ENCODE results near the gene NPAS2.

Gene NPAS2

GRCh38 chr2:100822587-100823248 is 2.8 kb downstream of the NPAS2 start:
- peak; percentile 10 for DNase-seq

GRCh38 chr2:100823665-100824438 is 3.9 kb downstream of the NPAS2 start:
- DNase-seq = no peak

DNA sequence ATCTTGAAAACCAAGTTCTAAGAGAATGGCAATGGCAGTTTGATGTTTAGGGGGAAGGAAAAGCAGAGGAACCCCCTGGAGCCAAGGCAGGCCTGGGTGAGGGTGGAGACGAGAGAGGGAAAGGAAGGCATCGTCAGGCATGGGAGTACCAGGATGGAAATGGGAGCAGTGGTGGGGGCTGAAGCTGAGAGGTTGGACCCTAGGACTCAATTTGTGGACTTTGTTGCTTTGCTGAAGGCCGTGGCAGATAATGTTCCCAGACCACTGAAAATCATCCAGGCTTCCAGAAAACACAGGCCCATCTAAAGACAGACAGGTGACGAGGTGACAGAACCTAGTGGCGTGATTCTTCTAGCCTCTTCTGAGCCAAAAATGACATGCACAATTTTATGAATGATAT is 4.9 kb downstream of the NPAS2 start:
- no peak for DNase-seq

- no peak for DNase-seq
Observed at GRCh38 chr2:100826494-100826893, 6.6 kb downstream of the NPAS2 start.

DNA sequence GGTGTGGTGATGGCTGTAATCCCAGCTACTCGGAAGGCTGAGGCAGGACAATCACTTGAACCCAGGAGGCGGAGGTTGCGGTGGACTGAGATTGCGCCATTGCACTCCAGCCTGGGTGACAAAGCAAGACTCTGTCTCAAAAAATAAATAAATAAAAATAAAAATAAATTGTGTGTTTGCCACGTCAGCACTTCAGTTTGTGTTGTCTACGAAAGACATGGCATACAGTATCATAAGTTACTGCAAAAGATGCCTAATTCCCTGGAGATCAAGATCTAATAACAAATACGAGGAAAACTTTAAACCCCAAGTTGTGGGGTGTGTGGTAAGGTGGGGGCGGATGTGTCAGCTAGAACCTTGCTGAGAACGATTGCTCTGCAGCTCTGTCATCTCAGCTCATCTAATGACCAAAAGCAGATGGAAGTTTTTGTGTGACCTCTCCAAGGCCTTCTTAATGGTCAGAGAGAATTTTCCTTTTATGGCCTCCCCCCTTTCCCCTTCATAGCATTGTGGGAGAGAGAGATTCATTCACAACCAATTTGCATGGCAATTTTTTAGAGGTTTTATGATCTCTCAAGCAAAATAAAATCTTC is 11.3 kb downstream of the NPAS2 start:
- no peak for DNase-seq

GRCh38 chr2:100831831-100832230 is 11.9 kb downstream of the NPAS2 start:
- DNase-seq = no peak

GRCh38 chr2:100832885-100833284 is 12.9 kb downstream of the NPAS2 start:
- DNase-seq = no peak

DNA sequence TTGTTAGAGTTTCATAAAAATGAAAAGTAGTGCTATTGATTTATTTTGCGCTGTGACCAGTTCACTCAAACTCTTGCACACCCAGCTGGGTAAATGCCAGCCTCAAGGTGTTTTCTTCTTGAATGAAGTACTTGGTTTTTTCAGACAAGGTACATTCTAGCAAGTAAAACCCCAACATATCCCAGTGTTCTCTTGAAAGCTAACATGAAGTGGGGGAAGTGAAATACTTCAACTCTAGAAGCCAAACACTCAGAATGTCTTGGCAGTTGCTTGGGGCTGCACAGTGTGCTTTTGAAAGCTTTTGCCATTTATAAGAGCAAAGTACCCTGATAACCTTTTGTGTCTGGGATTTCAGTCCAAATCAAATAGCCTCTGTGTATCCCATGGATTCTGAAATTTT is 13.4 kb downstream of the NPAS2 start:
- no peak for DNase-seq

- no peak for DNase-seq
Observed at GRCh38 chr2:100834221-100834620, 14.3 kb downstream of the NPAS2 start.

GRCh38 chr2:100835006-100835659 is 15.2 kb downstream of the NPAS2 start:
- no peak for DNase-seq

- no peak for DNase-seq
Observed at GRCh38 chr2:100840519-100840918, 20.6 kb downstream of the NPAS2 start.

GRCh38 chr2:100842241-100842922 is 22.4 kb downstream of the NPAS2 start:
- DNase-seq = no peak

DNA sequence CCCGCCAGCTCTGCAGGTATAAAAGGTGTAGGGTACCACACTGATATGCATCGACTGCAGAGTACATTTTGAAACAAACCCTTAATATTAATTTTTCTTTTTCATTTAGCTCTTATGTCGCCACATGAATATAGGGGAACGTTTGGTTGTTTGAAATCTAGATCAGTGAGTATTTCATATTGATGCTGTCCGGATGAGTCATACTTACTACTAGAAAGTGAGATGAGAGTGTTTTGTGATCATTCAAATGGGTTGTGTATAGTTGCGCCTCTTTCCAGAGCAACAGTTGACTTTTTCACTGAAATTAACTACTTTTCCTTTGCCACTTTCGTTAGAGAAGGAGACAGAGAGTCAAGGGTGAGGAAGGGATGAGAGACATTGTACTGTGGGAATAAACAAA is 24.6 kb downstream of the NPAS2 start:
- no peak for DNase-seq

DNA sequence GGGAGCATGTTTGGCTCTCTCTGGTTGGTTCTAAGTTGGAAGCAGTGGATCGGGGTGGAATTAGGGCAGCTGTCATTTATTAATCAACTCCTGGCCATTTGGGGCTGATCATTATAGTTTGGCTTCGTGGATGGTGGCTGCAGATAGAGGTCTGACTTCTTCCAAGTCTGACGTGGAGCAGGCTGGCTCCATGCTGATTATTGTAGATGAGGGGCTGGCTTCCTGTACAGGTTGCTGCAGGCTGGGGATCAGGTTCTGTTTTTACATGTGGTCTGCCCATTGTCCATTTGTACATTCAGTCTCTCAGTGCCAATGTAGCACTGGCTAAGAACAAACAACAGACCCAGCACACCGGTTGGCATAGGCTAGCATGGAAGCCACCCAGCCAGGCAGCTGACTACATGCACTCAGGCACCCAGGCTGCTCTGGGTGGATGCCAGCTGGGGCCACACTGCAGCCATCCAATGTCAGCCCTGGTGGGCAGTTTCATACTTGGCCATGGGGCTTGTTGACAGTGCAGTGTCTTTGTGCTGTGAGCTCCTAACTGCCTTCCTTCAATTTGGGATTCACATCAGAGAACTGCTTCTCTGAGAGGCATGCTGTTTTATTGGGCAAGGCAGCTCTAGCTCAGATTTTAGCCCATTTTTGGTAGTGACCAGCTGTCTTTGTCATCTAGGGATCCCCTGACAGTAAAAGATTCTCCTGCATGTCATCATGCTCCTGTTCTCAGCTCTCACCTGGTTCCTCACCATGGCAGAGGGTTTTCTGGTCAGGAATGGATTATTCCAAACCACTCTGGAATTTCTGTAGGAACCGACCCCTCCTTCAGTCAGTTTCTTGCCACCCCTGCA is 25.4 kb downstream of the NPAS2 start:
- DNase-seq = no peak

GRCh38 chr2:100846716-100847115 is 26.8 kb downstream of the NPAS2 start:
- DNase-seq = no peak

DNA sequence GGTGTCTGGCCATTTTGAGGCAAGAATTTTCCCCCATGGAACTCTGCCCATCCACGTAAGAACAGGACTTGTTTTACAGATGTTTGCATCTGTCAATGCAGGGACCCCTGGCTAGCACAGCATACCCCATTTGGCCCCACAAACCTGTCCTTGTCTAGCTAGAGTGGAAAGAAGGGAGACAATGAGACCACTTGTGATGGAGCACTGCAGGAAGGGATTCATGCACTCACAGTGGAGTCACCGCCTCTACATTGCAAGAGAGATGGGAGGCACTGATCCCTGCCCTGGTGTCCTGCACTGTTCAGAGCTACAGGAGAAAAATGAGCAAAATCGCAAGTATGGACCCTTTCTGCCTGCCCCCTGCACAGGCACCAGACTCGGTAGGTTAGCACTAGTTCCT is 32.5 kb downstream of the NPAS2 start:
- no peak for DNase-seq

DNA sequence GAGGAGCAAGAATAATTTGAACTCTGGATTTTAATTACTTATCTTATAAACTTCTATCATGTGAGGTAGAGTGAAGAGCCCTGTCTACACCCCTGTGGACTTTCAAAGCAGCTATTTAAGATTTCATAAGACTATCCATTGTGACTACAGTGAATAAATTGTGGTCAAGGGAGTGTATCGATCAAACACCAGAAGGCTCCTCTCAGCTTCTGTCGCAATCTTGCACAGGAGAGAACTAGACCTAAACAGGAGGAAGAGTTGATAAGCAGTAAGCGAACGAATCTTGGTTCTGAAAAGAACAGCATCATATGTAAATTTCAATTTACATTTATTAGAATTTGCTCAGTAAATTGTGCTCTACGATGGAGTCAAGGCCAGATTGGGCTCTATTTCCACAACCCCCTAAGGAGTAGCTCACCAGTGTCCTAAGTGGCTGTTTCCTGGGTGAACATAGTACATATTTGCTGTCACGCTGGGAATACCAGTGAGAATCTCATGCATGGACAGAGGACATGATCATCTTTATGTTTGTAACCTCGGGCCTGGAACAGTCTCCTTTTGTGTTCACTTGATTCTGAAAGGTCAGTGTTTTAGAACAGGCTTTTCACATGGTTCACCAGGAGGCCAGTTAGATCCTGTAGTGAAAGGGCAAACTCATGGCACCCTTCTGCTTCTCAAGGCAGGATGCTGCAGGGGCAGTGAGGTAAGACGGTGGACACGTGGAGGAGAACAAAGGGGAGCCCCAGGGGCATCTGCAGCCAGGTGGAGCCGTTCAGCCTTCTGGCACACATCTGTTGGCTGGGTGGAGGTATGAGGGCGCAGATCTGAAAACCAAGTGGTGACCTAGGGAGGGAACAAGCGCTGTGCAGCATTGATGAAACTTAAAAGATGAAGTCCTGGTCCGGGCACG is 33.3 kb downstream of the NPAS2 start:
- DNase-seq = no peak

- DNase-seq = no peak
Observed at GRCh38 chr2:100853909-100854810, 34.2 kb downstream of the NPAS2 start.

- DNase-seq = no peak
Observed at GRCh38 chr2:100855084-100855483, 35.1 kb downstream of the NPAS2 start.

- DNase-seq = no peak
Observed at GRCh38 chr2:100855606-100856005, 35.7 kb downstream of the NPAS2 start.

All from eye (tissue), 1 donor.